Erythroblast (primary cell): ENCODE data around the gene ODAD2.

ENCODE experiments used
- DNase-seq, 2 experiments: peaks; one replicate each; lab custom pipeline; 2025; lab: John Stamatoyannopoulos, UW
- GATA1 ChIP-seq: IDR thresholded peaks from 2 replicates; pipeline ENCODE4 v1.6.1; 2011; ENCODE audit warnings: low read depth, mild to moderate bottlenecking, control low read depth, low read length, moderate library complexity
- POLR2A ChIP-seq: IDR thresholded peaks from 2 replicates; pipeline ENCODE4 v1.6.1; 2011; ENCODE audit warnings: mild to moderate bottlenecking, low read length

Gene ODAD2

DNA sequence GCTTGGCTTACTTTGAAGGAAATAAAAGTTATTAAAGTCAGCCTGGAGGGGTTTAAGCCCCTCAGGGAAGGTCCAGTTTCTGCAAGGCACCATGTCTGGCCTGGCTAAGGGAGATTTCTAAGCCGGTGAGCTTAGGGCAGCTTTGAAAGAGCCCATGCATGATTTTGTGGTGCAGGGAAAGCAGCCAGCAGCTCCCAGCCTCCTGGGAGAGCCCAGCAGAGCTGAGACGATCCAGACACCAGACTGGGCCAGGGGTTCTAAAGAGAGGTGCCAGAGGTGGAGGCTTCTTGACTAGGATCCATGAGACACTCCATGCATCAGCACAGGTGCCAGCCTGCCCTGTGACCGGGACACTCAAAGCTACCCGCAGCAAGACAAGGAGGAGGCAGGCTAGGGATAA, 193.7 kb downstream of the ODAD2 start:
- TF ChIP-seq POLR2A, result no peak
- TF ChIP-seq GATA1, result no peak

DNA sequence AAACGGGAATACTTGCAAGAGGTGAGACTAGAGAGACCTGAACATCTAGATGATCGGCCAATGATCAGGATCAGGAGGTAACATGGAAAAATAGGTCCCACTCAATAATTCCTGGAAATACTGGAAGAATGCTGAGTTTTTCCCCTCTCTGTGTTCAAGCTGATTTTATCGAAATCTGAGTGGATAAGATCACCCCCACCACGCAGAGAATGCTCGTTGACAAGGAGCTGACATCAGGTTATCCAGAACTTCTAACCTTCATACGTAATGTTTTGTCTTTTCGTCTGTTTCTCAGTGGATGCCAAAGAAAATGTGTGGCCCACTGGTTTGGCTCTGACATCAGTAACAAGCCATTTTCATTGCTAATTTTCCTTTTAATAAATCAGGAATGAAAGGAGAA, 194.7 kb downstream of the ODAD2 start:
- DNase-seq, result no peak
- TF ChIP-seq GATA1, result no peak
- TF ChIP-seq POLR2A, result no peak

More for the DNA sequence above, 193.7 kb downstream of the ODAD2 start:
- DNase-seq, result no peak

DNA sequence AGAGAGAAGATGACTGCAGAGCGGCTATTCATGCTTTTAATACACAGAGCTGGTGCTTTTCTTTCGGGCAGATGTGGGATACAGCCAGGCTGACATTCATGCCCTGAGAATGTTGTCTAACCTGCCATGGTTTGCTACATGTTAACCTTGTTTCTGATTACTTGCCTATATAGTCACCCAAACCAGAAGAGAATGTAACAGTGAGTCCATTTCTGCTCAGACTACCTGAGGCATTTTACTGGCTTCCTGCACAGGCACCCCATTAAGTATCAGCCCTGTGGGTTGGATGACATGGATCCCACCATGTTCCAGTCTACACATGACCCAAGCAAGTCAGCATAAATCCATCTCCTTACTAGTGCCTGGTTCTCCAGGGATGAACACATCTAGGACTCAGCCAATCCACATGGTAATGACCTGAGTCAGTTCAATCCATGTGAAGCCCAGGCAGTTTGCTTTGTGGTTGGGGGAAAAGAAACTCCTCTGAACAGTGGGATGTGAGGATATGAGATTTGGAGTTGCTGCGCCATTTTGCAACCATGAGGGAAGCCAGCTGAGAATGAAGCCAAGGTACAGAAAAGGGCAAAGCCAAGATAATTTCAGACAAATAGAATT, 197.6 kb downstream of the ODAD2 start:
- DNase-seq, result no peak

DNA sequence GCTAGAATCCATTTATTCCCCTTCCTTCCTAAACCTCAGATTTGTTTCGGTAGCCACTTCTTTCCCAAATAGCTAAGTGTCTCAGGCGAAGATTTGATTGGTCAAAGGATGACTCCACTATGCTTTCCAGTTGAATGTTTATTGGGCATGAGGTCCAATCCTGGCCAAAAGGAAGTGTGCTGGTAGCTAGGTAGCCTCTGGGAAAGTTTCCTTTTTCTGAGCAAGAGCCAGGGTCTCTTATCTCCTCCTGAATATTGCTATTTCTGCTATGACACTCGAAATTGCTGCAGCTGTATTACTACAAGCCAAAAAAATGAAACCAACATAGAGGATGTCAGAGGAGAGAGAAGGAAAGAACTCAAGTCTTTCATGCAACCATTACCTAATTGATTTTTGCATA, 199.8 kb downstream of the ODAD2 start:
- DNase-seq, result no peak
- no peak for TF ChIP-seq GATA1
- no peak for TF ChIP-seq POLR2A

More for the DNA sequence above, 197.6 kb downstream of the ODAD2 start:
- TF ChIP-seq POLR2A (no peak), GATA1 (no peak)

DNA sequence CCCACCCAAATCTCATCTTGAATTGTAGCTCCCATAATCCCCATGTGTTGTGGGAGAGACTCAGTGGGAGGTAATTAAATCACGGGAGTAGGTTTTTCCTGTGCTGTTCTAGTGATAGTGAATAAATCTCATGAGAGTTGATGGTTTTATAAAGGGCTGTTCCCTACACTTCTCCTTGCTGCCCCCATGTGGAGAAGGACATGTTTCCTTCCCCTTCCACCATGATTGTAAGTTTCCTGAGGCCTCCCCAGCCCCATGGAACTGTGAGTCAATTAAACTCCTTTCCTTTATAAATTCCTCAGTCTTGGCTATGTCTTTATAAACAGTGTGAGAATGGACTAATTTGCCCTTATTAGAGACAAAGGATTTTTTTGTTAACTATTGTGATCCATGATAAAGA, 204.7 kb downstream of the ODAD2 start:
- no peak for TF ChIP-seq GATA1
- no peak for TF ChIP-seq POLR2A
- DNase-seq, result peak in 1 of 2 experiments; percentile 4

DNA sequence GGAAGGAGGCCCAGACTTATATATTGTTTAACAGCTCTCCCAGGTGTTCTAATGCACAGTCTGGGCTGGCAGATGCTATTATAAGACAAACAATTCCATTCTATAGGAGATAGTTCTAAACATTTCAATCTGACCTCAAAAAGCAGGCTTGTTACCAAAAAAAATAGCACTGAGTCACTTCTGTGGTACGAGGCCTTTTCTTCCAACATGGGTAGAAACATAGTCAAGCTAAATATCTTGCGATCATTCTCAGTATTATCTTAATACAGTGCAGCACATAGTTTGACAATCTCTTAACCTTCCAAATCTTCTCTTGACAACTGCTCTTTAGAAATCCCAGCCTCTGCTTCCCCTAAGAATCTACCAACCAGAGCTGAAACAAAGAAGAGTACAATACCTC, 206.7 kb downstream of the ODAD2 start:
- no peak for DNase-seq
- TF ChIP-seq POLR2A, result no peak
- TF ChIP-seq GATA1, result no peak

DNA sequence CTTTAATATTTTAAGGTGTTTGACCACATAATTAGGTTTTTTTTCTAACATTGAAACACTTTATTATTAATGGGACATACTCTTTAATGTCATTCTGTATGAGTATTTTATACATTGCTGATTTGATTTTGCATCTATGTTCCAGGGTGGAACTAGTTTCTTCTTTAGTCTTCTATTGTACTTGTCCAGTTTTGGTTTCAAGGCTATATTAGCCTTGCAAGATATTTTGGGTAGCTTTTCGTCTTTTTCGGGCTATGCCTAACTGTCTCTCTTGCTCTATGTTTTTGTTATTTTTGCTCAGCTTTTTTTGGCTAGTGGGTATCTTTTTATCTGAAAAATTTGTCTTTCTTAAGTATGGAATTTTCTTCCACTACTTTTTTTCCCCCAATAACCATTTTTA, 214.6 kb downstream of the ODAD2 start:
- TF ChIP-seq GATA1, result no peak
- no peak for TF ChIP-seq POLR2A
- DNase-seq, result no peak

DNA sequence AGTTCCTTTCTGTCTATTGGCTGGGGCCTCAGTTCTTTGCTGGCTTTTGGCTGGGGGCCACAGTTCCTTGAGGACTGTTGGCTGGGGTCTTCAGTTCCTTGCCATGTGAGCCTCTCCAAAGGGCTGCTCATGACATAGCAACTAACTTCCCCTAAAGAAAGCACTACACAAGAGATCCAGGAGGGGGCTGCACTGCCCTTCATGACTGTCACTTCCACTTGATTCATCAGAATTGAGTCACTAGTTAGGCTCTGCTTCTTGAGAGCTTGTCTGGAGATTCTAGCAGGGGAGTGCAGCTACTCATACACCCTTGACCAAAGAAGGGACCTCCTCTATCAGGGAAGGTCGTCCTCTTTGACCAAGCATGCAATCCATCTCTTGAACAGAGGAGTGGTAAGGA, 215.2 kb downstream of the ODAD2 start:
- DNase-seq, result peak in 1 of 2 experiments; percentile 2
- no peak for TF ChIP-seq GATA1

DNA sequence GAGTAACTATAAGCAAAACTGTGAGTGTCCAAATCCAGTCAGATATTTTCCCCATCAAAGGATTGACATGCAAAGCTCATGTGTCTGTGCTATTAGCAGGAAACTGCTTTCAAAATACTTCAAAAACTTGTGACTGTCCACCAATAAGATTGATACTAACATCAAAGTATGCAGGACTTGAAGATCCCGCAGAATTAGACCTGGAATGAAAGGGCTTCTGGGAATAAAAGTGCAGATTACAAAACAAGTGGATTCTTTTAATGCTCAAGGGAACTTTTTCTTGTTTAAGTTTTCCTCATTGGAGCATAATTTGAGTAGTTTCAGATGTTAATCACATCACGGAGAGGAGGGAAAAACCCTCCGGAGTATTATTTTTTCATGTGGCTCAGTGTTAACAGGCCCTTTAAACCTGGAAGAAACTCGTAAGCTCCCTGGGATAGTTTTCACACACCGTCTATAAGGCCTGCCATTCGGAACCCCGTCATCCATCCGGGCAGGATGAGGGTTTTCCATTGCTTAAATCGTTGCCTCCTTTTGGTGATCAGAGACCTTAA, 219.3 kb downstream of the ODAD2 start:
- no peak for DNase-seq
- TF ChIP-seq GATA1 (no peak), POLR2A (no peak)

DNA sequence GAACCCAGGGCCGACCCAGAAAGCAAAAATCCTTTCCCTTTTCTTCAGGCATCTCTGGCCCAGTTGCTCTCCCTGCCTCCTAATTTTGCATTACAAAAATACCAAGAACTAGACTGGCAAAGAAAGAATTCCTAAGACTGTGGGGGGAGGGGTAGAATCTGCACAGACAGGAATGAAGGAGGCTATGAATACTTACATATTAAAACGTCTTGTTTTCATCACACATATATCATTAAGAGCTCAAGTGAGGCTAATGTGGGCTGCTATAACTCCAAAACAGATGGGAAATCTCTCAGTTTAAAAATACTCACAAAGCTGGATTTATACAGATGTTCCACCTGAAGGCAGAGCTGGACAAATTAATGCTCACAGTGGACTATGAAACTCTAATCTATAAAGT, 224.0 kb downstream of the ODAD2 start:
- DNase-seq, result no peak
- TF ChIP-seq GATA1, result no peak
- TF ChIP-seq POLR2A, result no peak

DNA sequence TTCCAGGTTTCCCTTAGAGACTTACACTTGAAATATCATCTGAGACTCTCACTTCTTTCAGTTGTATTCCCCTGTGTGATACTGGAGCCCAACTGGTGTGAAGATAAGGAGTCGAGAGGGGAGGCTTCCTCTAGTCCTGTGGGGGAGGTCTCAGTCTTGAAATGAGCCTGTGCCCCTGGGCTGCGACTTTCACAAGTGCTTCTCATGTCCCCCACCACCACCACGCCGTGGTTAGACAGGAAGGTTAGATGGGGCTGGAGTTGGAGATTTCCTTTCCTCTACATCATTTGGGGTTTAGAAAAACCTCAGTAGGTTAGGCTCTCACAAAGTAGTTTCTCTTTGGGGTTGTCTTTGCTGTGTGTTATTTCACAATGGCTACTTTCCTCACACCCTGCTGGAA, 227.6 kb downstream of the ODAD2 start:
- DNase-seq, result no peak
- TF ChIP-seq GATA1 (no peak), POLR2A (no peak)

DNA sequence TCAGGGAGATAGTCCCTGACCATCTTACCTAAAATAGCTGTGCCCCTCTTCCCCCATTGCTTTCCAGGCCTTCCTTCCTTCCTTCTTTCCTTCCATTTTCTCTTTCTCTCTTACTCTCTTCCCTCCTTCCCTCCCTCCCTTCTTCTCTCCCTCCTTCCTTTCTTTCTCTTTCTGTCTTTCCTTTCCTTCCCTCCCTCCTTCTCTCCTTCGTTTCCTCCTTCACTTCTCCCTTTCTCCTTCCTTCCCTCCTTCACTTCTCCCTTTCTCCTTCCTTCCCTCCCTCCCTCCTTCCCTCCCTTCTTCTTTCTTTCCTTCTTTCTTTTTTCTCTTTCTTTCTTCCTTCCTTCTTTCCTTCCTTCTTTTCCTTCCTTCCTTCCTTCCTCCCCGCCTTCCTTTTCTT, 228.7 kb downstream of the ODAD2 start:
- TF ChIP-seq GATA1 (no peak), POLR2A (no peak)
- no peak for DNase-seq
